Gastrocnemius medialis (tissue), 4 donors: Measurements from ENCODE around the gene PSMG4. TPM values are rescaled to one million over a fixed set of nuclear protein-coding genes. Genes with fewer than 3 reads are reported as not detected.

ENCODE experiments used
- ATAC-seq, 2 donors: fragments of 150-250 bp; one replicate each; pipeline ENCODE4 v1.9.1; 2016
- DNase-seq, 2 donors: peaks; one replicate each; pipeline ENCODE4 v3.0.0-alpha.2; 2019
- H3K27ac ChIP-seq, 4 donors: fragments of 200-600 bp; sonication (generic); 1 replicate in 1 of 4; 2 replicates in 3 of 4; pipeline ENCODE4 v1.5.1; 2016 to 2018; ENCODE audit warnings: mild to moderate bottlenecking in 2 of 4, moderate library complexity in 1 of 4
- H3K27me3 ChIP-seq, 3 donors: fragments of 200-600 bp; sonication (generic) in 2 of 3; 1 replicate in 1 of 3; 2 replicates in 2 of 3; pipeline versions ENCODE4 v1.5.1 to v1.6.0; 2016 to 2019; ENCODE audit warnings: mild to moderate bottlenecking in 1 of 3, moderate library complexity in 1 of 3
- H3K36me3 ChIP-seq, 2 donors: fragments of 200-600 bp; sonication (generic) in 1 of 2; one replicate each; pipeline ENCODE4 v1.5.1; 2017 to 2018
- H3K4me1 ChIP-seq, 2 donors: fragments of 200-600 bp; sonication (generic) in 1 of 2; one replicate each; pipeline ENCODE4 v1.5.1; 2016 to 2017; ENCODE audit warnings: mild to moderate bottlenecking in 2 of 2
- H3K4me3 ChIP-seq, 4 donors: fragments of 200-600 bp; sonication (generic) in 3 of 4; 1 replicate in 1 of 4; 2 replicates in 3 of 4; pipeline ENCODE4 v1.5.1; 2016 to 2019; ENCODE audit warnings: mild to moderate bottlenecking in 2 of 4
- H3K9me3 ChIP-seq, 3 donors: fragments of 200-600 bp; sonication (generic) in 2 of 3; 1 replicate in 1 of 3; 2 replicates in 2 of 3; pipeline ENCODE4 v1.5.1; 2016 to 2019
- POLR2A ChIP-seq, 2 donors: fragments of 450-650 bp; IDR thresholded peaks; one replicate each; pipeline ENCODE4 v1.6.1; 2017; ENCODE audit warnings: antibody characterized with exemption in 2 of 2, mild to moderate bottlenecking in 2 of 2, moderate library complexity in 2 of 2
- in situ Hi-C, 4 donors: fragments of 200-750 bp; cut with MboI; loops; one replicate each; pipeline versions ENCODE4 v1.15.0 to v1.8.0; 2017; ENCODE audit warnings: low sequenced_read_pairs in 4 of 4
- intact Hi-C: fragments of 100-400 bp; cut with DNase I; formaldehyde crosslinking; loops from one replicate; pipeline ENCODE4 v1.15.1; 2023; ENCODE audit warnings: low total_unique reads
- total RNA-seq, 4 donors: library from RNA; depleted of rRNA; stranded (reverse); fragments of >200 nt; gene quantifications; one replicate each; pipeline versions ENCODE4 v1.1.0 to v1.2.3, GENCODE V29; 2016
- TF ChIP-seq, protein P1 (sequence below), 5 experiments: fragments of 450-650 bp in 3 of 5; fragments of 200-600 bp in 2 of 5; sonication (generic) in 2 of 5; IDR thresholded peaks in 4 of 5; conservative IDR thresholded peaks in 1 of 5; 1 replicate in 4 of 5; 2 replicates in 1 of 5; pipeline ENCODE4 v1.5.1; 2016 to 2019; ENCODE audit warnings: antibody characterized with exemption in 5 of 5, mild to moderate bottlenecking in 3 of 5, moderate library complexity in 3 of 5

The PSMG4 gene
- total RNA-seq, 4 donors from 2014 or later, result 16.4 to 27.6 (median 22.0) TPM

DNA sequence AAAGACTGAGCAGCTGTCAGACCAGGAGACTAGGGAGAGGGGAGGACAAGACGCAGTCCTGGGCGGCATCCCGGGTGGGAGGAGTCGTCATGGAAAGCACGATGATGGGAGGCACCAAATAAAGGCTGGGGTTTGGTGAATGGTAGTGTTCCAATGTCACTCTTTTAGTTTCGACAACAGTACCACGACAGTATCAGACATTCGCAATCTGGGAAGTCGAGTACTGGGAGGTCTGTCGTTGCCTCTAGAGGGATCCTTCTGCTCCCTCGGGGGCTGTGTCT, 32.1 kb downstream of the PSMG4 start:
- no peak for TF ChIP-seq POLR2A (IDR thresholded peaks at IDR 0.05)
- TF ChIP-seq, protein P1, sequence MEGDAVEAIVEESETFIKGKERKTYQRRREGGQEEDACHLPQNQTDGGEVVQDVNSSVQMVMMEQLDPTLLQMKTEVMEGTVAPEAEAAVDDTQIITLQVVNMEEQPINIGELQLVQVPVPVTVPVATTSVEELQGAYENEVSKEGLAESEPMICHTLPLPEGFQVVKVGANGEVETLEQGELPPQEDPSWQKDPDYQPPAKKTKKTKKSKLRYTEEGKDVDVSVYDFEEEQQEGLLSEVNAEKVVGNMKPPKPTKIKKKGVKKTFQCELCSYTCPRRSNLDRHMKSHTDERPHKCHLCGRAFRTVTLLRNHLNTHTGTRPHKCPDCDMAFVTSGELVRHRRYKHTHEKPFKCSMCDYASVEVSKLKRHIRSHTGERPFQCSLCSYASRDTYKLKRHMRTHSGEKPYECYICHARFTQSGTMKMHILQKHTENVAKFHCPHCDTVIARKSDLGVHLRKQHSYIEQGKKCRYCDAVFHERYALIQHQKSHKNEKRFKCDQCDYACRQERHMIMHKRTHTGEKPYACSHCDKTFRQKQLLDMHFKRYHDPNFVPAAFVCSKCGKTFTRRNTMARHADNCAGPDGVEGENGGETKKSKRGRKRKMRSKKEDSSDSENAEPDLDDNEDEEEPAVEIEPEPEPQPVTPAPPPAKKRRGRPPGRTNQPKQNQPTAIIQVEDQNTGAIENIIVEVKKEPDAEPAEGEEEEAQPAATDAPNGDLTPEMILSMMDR (IDR thresholded peaks at IDR 0.05 in 4 of 5, conservative IDR thresholded peaks at IDR 0.05 in 1 of 5), result no peak
- ATAC-seq (no peak), DNase-seq (no peak)
- Histone ChIP-seq H3K36me3 (no peaks in the 10 kb centered on the region), H3K9me3 (no peaks in the 10 kb centered on the region), H3K4me1 (peaks cover 2 to 8% of the 10 kb centered on the region in 2 donors), H3K27ac (no peak overlapping the region), H3K27me3 (no peaks in the 10 kb centered on the region), H3K4me3 (no peak overlapping the region)
- in situ Hi-C loops, result loop anchor here (25.0 kb wide), 2 partner anchors 171 to 721 kb away; partner anchors contain the start of gene SLC22A23 (in 4 of the 4)
- intact Hi-C loops, result no loop called here

DNA sequence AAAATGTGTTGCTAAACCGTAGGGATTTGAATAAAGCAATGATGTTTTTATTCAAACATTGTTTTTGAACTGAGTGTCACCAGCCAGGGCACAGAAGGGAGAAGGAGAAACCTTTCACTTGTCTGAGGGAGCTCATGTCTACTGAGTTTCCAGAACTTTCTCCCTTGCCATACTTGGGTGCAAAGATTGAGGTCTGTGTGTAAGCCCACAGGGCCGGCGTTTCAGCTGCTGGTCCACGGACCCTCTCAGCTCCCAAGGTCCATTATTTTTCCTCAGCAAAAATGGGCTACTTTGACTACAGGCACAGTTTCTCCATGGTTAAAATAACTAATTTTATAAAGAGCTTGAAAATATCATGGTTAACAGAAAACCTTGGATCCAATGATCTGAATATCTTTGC, 32.6 kb downstream of the PSMG4 start:
- intact Hi-C loops (no loop called here), in situ Hi-C loops (loop anchor here (25.0 kb wide), 2 partner anchors 171 to 721 kb away; partner anchors contain the start of gene SLC22A23 (in 4 of the 4))
- H3K4me3 ChIP-seq, result no peak overlapping the region
- H3K9me3 ChIP-seq, result no peaks in the 10 kb centered on the region
- H3K27me3 ChIP-seq, result no peaks in the 10 kb centered on the region
- H3K36me3 ChIP-seq, result no peaks in the 10 kb centered on the region
- DNase-seq (no peak), ATAC-seq (no peak)
- TF ChIP-seq POLR2A (IDR thresholded peaks at IDR 0.05), result no peak
- TF ChIP-seq, protein P1 (IDR thresholded peaks at IDR 0.05 in 4 of 5, conservative IDR thresholded peaks at IDR 0.05 in 1 of 5), result no peak
- H3K4me1 ChIP-seq, result peaks cover 7 to 12% of the 10 kb centered on the region in 2 donors
- H3K27ac ChIP-seq, result no peak overlapping the region

DNA sequence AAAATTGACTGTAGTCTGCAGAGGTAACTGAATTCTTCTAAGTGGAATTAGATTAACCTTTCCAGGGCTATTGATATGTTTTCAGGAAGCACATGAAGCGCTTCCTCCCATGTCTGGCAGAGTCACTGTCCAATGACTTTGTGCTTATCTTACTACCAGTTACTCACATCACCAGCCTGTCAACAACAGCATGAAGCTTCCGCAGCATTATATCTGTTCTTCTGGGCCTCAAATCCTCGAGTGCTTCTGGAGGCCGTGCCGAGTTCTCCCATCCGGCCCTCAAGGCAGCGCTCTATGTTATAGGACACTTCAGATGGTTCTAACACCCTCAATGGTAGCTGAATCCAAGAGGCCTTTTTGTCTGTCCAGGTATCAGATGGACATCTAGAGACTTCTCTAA, 33.2 kb downstream of the PSMG4 start:
- intact Hi-C loops, result no loop called here
- DNase-seq, result no peak
- ATAC-seq, result no peak
- Histone ChIP-seq H3K4me1 (peaks cover 7 to 12% of the 10 kb centered on the region in 2 donors), H3K4me3 (no peak overlapping the region), H3K27me3 (no peaks in the 10 kb centered on the region), H3K36me3 (no peaks in the 10 kb centered on the region), H3K9me3 (no peaks in the 10 kb centered on the region), H3K27ac (no peak overlapping the region)
- in situ Hi-C loops, result loop anchor here (25.0 kb wide), 2 partner anchors 170 to 720 kb away; partner anchors contain the start of gene SLC22A23 (in 4 of the 4)
- TF ChIP-seq, protein P1 (IDR thresholded peaks at IDR 0.05 in 4 of 5, conservative IDR thresholded peaks at IDR 0.05 in 1 of 5), result no peak
- no peak for TF ChIP-seq POLR2A (IDR thresholded peaks at IDR 0.05)

DNA sequence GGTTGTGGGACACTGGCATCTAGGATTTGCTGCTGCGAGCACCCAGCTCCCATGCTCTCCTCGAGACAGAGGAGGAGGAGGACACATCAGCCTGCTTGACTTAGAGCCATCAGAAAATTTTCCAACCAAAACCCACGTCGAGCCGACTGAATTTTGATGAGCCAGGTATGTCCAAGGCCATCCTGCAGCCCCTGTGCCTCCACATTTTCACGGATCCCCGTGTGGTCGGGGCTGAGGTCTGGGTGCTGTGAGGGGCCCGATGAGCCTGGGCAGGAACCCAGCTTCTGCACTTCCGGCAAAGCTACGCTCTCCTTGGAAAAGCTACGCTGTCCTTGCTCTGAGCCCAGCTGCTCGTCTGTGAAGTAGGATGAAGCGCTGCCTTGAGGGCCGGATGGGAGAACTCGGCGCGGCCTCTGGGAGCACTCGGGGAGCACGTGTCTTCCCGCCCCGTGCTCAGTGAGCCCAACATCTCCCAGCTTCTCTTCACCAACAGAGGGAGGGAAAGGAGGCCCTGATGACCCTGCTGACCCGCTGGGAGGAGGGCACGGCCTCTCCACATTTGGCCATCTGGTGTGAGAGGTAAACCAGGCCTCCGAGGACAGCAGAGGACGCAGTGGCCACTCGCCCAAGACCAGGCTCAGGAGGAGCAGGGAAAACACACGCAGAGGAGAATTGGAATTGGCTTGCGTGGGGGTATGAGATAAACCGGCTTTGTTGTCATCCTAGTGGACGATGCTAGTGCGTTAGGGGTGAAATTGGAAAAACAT, 33.9 kb downstream of the PSMG4 start:
- no peaks in the 10 kb centered on the region for H3K9me3 ChIP-seq
- no peaks in the 10 kb centered on the region for H3K36me3 ChIP-seq
- TF ChIP-seq, protein P1 (IDR thresholded peaks at IDR 0.05 in 4 of 5, conservative IDR thresholded peaks at IDR 0.05 in 1 of 5), result no peak
- TF ChIP-seq POLR2A (IDR thresholded peaks at IDR 0.05), result no peak
- no peak overlapping the region for H3K4me3 ChIP-seq
- intact Hi-C loops (no loop called here), in situ Hi-C loops (loop anchor here (25.0 kb wide), 2 partner anchors 170 to 720 kb away; partner anchors contain the start of gene SLC22A23 (in 4 of the 4))
- DNase-seq, result no peak
- peaks cover 7 to 12% of the 10 kb centered on the region in 2 donors for H3K4me1 ChIP-seq
- H3K27ac ChIP-seq, result no peak overlapping the region
- no peaks in the 10 kb centered on the region for H3K27me3 ChIP-seq
- ATAC-seq, result no peak
